ENCODE results near the gene UTP11.
A peak's percentile ranks its signal among the peaks of the same experiment; 100 is the strongest.
"Not testable (repeated sequence)": the region's sequence is repeated elsewhere in the genome, so short reads cannot be mapped to it uniquely, and the experiment has no call there.

Gene UTP11

GRCh38 chr1:38012363-38013226 is at the start of gene UTP11:
TSS of gene UTP11 (plus strand) at chr1:38012734. CDS start at chr1:38012803, 69 bp downstream.
- H3K27me3 ChIP-seq: no peaks in the 10 kb centered on the region
- H3K9ac ChIP-seq: peak within 1 kb of the TSS; percentile 87 to 97 (median 95)
- H3K4me2 ChIP-seq: peak within 1 kb of the TSS; percentile 73 to 96 (median 87)
- peak within 1 kb of the TSS; percentile 82 to 97 (median 93) for H3K27ac ChIP-seq
- H3K4me3 ChIP-seq: peak within 1 kb of the TSS; percentile 73 to 91 (median 83)
- TF ChIP-seq Cebpa-rat (IDR thresholded peaks at IDR 0.05): no peak
- peaks cover 0 to 7% (median 4%) of the 10 kb centered on the region in 11 experiments; a peak in 10 of 22 replicates for H3K9me3 ChIP-seq (replicated peaks in 1 of 11)
- peaks cover 22 to 40% (median 32%) of the 10 kb centered on the region in 11 experiments for H3K36me3 ChIP-seq
- peaks cover 0 to 46% (median 42%) of the 10 kb centered on the region in 11 experiments; a peak in 18 of 22 replicates for H4K20me1 ChIP-seq
- H3K4me1 ChIP-seq: peaks cover 24 to 61% (median 52%) of the 10 kb centered on the region in 10 experiments

GRCh38 chr1:37964106-37964505 is 48.4 kb upstream of the UTP11 start:
- H3K9me3 ChIP-seq (replicated peaks in 1 of 11); H3K4me1 ChIP-seq; H3K9ac ChIP-seq; H3K4me3 ChIP-seq; H3K4me2 ChIP-seq; H3K27me3 ChIP-seq; H3K27ac ChIP-seq: not testable (repeated sequence)
- peaks cover 0 to 39% (median 10%) of the 10 kb centered on the region in 11 experiments; a peak in 13 of 22 replicates for H4K20me1 ChIP-seq
- peaks cover 98 to 100% (median 100%) of the 10 kb centered on the region in 11 experiments for H3K36me3 ChIP-seq

- Histone ChIP-seq H3K9me3 (replicated peaks in 1 of 11) (no peaks in the 10 kb centered on the region), H3K4me3 (no peak overlapping the region), H3K36me3 (peaks cover 96 to 100% (median 99%) of the 10 kb centered on the region in 11 experiments), H3K9ac (no peak overlapping the region), H3K4me2 (no peak overlapping the region), H3K27me3 (no peaks in the 10 kb centered on the region), H3K4me1 (no peaks in the 10 kb centered on the region), H3K27ac (no peak overlapping the region), H4K20me1 (peaks cover 0 to 50% (median 20%) of the 10 kb centered on the region in 11 experiments; a peak in 13 of 22 replicates)
- TF ChIP-seq Cebpa-rat (IDR thresholded peaks at IDR 0.05): no peak
These were observed 47.2 kb upstream of the UTP11 start for GRCh38 chr1:37965301-37965700.

- H3K27me3 ChIP-seq, H3K4me3 ChIP-seq, H3K27ac ChIP-seq, H3K4me2 ChIP-seq, H3K9ac ChIP-seq: not testable (repeated sequence)
- H4K20me1 ChIP-seq: peaks cover 0 to 56% (median 25%) of the 10 kb centered on the region in 11 experiments; a peak in 13 of 22 replicates
- peaks cover 78 to 98% (median 90%) of the 10 kb centered on the region in 11 experiments for H3K36me3 ChIP-seq
- H3K9me3 ChIP-seq (replicated peaks in 1 of 11): peaks cover 0 to 15% (median 0%) of the 10 kb centered on the region in 11 experiments; a peak in 6 of 22 replicates
- H3K4me1 ChIP-seq: peaks cover 0 to 17% (median 10%) of the 10 kb centered on the region in 10 experiments; a peak in 12 of 20 replicates
These were observed 38.9 kb upstream of the UTP11 start for GRCh38 chr1:37973684-37974083.

- H3K9me3 ChIP-seq (replicated peaks in 1 of 11): peaks cover 0 to 15% (median 0%) of the 10 kb centered on the region in 11 experiments; a peak in 6 of 22 replicates
- no peak overlapping the region for H3K27ac ChIP-seq
- TF ChIP-seq Cebpa-rat (IDR thresholded peaks at IDR 0.05): no peak
- H3K4me3 ChIP-seq: no peak overlapping the region
- H4K20me1 ChIP-seq: peaks cover 0 to 55% (median 20%) of the 10 kb centered on the region in 11 experiments; a peak in 13 of 22 replicates
- no peaks in the 10 kb centered on the region for H3K27me3 ChIP-seq
- H3K9ac ChIP-seq: no peak overlapping the region
- H3K36me3 ChIP-seq: peaks cover 78 to 98% (median 90%) of the 10 kb centered on the region in 11 experiments
- H3K4me2 ChIP-seq: no peak overlapping the region
- H3K4me1 ChIP-seq: peaks cover 0 to 26% (median 18%) of the 10 kb centered on the region in 10 experiments; a peak in 12 of 20 replicates
These were observed 38.0 kb upstream of the UTP11 start for GRCh38 chr1:37974567-37974966.

- not testable (repeated sequence) for H3K4me3 ChIP-seq, H3K27ac ChIP-seq, H3K9ac ChIP-seq, H3K27me3 ChIP-seq, H3K4me2 ChIP-seq
- H4K20me1 ChIP-seq: peaks cover 0 to 51% (median 17%) of the 10 kb centered on the region in 11 experiments; a peak in 13 of 22 replicates
- H3K9me3 ChIP-seq (replicated peaks in 1 of 11): peaks cover 0 to 15% (median 0%) of the 10 kb centered on the region in 11 experiments; a peak in 6 of 22 replicates
- H3K4me1 ChIP-seq: peaks cover 0 to 28% (median 19%) of the 10 kb centered on the region in 10 experiments; a peak in 12 of 20 replicates
- H3K36me3 ChIP-seq: peaks cover 78 to 98% (median 90%) of the 10 kb centered on the region in 11 experiments
These were observed 37.5 kb upstream of the UTP11 start for GRCh38 chr1:37975083-37975482.

GRCh38 chr1:37978541-37978940 is 34.0 kb upstream of the UTP11 start:
- no peak for TF ChIP-seq Cebpa-rat (IDR thresholded peaks at IDR 0.05)
- Histone ChIP-seq H3K9ac (peak overlapping the region in 3 of 11 experiments; percentile 12 to 55 (median 37); a peak in 5 of 22 replicates), H3K4me1 (peaks cover 0 to 28% (median 19%) of the 10 kb centered on the region in 10 experiments; a peak in 12 of 20 replicates), H3K27me3 (no peaks in the 10 kb centered on the region), H3K27ac (peak overlapping the region in 4 of 11 experiments; percentile 48 to 57 (median 50); a peak in 5 of 22 replicates), H3K9me3 (replicated peaks in 1 of 11) (peaks cover 0 to 10% (median 0%) of the 10 kb centered on the region in 11 experiments; a peak in 5 of 22 replicates), H3K4me2 (peak overlapping the region in 5 of 11 experiments; percentile 5 to 47 (median 17); a peak in 8 of 22 replicates), H4K20me1 (peaks cover 0 to 19% (median 6%) of the 10 kb centered on the region in 11 experiments; a peak in 6 of 22 replicates), H3K4me3 (no peak overlapping the region), H3K36me3 (peaks cover 99 to 100% (median 100%) of the 10 kb centered on the region in 11 experiments)

GRCh38 chr1:37983546-37983945 is 29.0 kb upstream of the UTP11 start:
- Histone ChIP-seq H3K36me3 (peaks cover 93 to 100% (median 98%) of the 10 kb centered on the region in 11 experiments), H3K4me1 (peaks cover 10 to 25% (median 17%) of the 10 kb centered on the region in 10 experiments), H3K27ac (no peak overlapping the region), H3K27me3 (no peaks in the 10 kb centered on the region), H3K9me3 (replicated peaks in 1 of 11) (no peaks in the 10 kb centered on the region), H3K4me3 (no peak overlapping the region), H3K9ac (no peak overlapping the region), H3K4me2 (no peak overlapping the region), H4K20me1 (peaks cover 0 to 51% (median 12%) of the 10 kb centered on the region in 11 experiments; a peak in 11 of 22 replicates)
- TF ChIP-seq Cebpa-rat (IDR thresholded peaks at IDR 0.05): no peak

GRCh38 chr1:37987679-37988078 is 24.9 kb upstream of the UTP11 start:
- H4K20me1 ChIP-seq: peaks cover 0 to 49% (median 20%) of the 10 kb centered on the region in 11 experiments; a peak in 12 of 22 replicates
- peak overlapping the region in 7 of 11 experiments; percentile 78 to 94 (median 88); a peak in 10 of 22 replicates for H3K4me2 ChIP-seq
- H3K27me3 ChIP-seq: no peaks in the 10 kb centered on the region
- TF ChIP-seq Cebpa-rat (IDR thresholded peaks at IDR 0.05): no peak
- peak overlapping the region in 6 of 11 experiments; percentile 7 to 90 (median 86); a peak in 7 of 22 replicates for H3K9ac ChIP-seq
- H3K36me3 ChIP-seq: peaks cover 52 to 58% (median 58%) of the 10 kb centered on the region in 11 experiments
- H3K4me3 ChIP-seq: peak overlapping the region in 2 of 10 experiments; percentile 89 to 94; a peak in 1 of 20 replicates
- H3K27ac ChIP-seq: no peak overlapping the region
- peaks cover 12 to 22% (median 17%) of the 10 kb centered on the region in 10 experiments for H3K4me1 ChIP-seq
- H3K9me3 ChIP-seq (replicated peaks in 1 of 11): no peaks in the 10 kb centered on the region
